CD4-positive, alpha-beta T cell treated with Interferon alpha-2 for 1 hour (primary cell): ENCODE results near the gene ESRP2.

ENCODE experiments used
- DNase-seq, 2 donors: peaks; one replicate each; pipeline ENCODE4 v3.0.0-alpha.2; 2020 to 2022

Gene ESRP2

DNA sequence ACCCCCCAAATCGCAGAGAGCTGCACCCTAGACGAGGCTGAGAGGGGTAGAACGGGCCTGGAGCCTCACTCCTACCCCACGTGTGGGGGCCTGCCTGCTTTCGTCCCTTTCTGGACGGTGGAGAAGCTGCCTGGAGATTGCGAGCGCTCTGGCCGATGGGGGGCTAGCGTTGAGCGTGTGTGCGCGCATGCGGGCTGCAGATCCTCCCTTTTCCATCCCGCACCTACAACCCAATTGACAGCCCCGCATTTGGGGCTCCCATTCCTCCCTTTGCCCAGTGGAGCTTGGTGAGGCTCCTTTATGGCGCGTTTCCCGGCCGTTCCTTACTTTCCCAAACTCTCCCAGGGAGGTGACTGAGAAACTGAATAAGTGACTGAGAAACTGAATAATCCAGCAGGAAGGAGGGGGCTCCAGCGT, 907 bp upstream of the ESRP2 start:
- DNase-seq: no peak

DNA sequence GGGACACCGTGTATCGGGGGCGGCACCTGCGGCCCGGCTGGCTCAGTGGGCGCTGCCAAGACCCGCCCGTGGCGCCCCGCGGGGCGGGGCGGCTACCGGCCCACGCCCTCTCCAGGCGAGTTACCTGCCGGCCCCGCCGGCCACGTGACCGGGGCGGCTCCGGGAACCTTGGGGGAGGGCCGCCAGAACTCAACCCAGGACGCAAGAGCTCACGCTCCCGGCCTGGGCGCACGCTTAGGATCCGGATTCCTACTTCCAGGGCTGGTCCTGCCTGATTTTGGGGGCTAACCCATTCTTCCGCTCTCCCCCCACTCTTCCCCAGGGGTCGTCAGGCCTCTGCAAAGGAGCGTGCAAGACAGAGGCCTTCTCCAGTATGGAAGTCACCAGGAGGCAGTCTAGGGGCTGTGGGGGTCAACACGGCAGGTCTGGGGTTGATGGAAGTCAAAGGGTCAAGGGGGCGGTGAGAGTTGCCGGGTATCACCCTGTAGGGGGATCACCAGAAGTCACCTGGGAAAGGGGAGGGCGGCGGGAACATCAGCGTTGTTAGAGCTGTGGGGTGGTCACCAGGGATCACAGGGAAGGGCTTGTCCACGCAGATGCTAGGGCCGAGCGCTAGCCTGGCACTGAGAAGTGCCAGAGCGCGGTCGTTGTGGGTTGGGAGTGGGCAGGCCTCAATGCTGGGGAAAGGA, 354 bp upstream of the ESRP2 start:
- DNase-seq: peak; percentile 38 to 64

DNA sequence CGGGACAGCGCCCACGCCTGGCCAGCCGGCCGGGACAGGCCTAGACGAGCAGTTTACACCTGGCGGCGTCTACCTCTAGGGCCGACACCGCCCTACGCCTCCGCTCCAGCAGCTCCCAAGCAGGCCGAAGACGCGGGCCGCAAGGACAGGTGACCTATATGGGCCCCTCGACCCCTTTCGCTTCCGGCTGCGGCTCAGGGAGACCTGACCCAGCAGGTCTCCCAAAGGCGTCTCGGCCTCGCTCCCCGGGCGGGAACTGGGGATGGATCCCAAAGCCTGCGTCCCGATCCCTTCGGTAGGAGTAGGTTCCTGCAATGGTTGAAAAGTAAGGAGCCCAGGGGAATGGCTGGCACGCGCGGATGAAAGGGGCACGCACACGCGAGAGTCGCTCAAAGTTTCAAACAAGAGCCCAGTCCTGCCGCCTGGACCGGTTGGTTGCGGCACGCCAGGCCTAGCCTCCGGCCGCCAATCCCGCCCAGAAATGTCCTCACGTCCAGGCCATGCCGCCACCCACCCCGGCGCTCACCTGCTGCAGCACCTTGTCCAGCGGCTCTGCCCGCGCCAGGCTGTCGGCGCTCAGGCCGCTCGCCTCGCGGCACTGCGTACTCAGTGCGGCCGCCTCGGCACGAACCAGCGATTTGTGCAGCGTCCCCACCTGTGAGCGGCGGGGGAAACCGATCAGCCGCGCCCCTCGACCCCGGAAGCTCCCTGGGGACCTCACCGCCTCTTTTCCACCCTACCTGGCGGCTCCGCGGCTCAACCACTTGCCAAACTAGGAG, 630 bp downstream of the ESRP2 start:
- no peak for DNase-seq

DNA sequence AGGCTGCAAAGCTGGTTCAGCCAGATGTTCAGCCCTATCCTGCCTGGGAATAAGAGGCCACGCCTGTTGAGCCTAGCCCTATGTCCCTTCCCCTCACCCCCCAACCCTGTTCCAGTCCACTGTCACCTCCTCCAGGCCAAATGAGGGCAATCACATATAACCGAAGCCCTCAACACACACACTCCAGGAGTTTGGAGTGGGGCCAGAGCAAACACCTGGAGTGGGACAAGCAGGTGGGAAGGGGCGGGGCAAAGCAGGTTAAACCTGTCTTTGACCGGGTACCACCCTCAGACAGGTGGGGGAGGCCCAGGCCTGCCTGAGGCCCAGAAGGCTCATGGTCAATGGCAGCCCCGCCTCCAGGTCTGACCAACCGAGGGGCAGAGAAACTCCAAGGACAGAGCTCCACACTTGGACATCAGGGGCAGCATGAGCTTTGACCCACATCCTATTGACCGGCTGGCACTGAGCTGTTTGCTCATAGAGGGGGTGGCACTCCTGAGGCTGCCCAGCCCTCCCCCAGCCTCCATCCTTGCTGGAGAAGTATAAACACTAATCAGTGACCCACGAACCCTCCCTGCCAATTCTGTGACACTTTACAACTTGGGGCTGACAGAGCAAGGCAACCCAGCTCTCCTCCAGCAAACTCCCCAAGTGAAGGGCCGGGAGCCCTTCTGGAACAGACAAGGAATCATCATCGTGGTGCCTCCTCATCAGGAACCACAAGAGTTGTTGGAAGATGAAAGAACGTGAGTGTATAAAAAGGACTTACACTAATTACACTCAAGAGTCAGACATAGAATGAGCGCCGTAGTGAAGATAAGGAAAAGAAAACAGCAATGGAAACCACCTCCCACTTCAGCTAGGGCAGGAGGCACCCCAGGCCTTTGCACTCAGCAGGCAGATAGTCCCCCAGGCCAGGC, 1.5 kb downstream of the ESRP2 start:
- no peak for DNase-seq

DNA sequence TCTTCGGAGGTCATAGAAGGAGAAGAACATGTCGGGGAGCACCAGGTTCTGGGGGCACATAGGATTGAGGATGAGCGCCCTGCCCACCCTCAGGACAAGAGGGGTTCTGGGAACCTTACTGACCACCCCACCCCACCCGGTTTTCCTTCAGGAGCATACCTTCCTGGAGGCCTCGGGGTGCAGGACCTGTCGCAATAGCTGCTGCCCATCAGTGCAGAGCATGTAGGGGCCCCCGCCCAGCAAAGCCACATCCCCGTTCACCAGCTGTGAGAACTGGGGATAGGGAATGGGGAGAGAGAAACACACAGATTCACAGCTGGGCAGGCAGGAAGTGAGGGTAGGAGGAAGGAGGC, 2.1 kb downstream of the ESRP2 start:
- DNase-seq: no peak

DNA sequence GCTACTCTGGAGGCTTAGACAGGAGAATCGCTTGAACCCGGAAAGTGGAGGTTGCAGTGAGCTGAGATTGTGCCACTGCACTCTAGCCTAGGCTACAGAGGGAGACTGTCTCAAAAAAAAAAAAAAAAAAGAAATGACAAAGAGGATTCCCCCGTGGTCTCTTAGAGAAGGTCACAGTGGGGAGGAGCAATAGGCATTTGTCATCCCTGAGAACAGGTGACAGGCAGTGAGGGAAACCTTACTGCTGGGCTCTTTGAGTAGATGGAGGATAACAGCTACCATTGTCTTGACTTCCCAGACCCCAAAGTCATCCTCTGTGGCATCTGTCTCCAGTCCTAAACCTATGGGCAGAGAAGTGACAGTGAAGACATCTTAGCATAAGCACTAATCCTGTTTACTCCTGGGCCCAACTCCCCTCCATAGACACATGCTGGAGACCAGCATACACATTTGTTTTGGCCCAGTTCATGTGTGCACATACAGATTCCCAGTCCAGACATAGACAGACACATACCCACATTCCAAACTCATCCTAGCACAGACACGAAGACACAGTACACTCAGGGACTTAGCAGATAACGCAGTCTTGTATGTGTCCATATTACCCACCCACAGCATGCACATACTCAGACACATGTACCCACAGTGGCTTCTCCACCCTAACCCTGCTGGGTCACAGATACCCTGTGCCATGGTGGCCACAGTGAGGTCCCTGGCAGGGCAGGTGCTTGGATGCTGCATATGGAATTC, 2.7 kb downstream of the ESRP2 start:
- DNase-seq: no peak

DNA sequence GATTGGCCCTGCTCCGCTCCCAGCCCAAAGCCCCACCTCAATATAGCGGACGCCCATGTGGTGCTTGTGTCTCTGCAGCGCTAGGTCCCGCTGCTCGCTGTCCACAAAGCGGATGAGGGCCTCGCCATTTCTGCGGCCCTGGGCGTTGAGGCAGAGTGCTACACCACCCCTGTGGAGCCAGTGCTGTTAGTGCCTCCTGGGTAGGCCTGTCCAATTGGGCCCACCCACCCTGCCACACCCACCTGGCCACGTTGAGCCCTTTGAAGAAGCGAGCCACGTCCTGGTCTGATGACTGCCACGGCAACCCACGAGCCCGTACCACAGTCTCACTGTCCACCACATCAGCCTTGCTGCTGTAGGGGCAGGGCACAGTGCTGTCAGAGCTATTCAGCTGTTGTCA, 3.6 kb downstream of the ESRP2 start:
- no peak for DNase-seq

DNA sequence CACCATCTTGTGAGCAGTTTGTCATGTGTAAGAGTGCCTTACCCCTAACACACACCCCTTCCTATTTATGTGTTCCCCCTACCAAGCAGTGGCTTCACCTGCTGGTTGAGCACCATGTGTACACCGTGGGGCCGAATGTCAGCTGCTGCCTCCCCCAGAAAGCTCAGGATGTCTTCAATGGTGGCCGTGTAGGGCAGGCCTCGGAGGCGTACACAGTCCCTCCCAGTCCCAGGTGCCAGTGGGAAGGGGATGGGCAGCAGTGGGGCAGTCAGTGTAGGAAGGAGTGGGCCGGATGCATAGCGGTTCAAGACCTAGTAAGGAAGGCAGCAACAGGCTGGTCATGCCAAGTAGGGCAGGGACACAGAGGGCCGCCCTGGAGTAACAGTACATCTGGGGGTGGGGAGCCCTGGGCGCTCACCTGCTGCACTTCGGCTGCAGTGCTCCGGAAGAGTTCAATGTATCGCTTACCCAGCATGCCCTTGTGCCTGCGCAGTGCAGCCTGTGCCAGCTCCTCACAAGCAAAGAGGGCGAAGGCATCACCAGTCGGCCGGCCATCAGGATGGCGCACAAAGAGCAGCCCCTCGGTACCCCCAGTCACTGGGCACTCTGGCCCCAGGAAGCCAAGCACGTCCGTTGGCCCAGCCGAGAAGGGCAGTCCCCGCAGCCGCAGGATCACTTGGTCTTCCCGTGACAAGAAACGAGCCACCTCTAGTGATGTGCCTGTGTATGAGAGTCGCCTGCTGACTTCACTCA, 4.4 kb downstream of the ESRP2 start:
- no peak for DNase-seq

DNA sequence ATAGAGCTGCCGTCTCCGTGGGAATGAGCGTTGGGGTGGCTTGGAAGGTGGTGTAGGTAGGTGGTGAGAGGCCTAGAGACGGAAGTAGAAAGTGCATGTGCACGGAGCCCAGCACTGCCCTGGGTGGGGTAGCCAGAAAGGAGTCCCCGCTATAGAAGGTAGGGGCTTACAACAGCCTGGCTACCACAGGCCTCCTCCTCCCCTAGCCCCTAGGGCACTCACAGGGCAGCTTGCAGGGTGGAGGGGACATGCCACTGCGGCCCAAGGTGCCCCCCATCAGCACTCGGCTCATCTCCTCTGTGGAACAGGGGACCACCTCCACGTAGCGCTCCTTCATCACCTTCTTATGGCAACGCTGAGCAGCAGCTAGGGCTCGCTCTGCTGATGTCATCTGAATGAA, 5.0 kb downstream of the ESRP2 start:
- DNase-seq: no peak

DNA sequence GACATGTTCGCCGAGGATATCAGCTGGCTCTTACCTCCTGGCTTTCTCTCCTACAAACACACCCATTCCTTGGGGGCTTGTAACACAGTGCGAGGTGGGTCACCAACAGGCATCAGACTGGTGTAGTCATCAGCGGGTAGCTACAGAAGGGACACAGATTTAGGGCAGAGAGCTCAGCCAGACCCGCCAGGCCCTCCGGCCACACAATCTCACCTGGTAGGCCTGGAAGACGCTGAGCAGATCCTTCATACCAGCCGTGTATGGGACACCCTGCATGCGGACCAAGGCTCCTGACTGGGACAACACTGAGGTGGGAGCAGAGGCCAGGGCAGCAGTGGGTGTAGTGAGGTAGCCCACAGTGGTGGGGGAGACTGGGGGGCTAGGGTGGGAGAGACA, 5.8 kb downstream of the ESRP2 start:
- DNase-seq: no peak

DNA sequence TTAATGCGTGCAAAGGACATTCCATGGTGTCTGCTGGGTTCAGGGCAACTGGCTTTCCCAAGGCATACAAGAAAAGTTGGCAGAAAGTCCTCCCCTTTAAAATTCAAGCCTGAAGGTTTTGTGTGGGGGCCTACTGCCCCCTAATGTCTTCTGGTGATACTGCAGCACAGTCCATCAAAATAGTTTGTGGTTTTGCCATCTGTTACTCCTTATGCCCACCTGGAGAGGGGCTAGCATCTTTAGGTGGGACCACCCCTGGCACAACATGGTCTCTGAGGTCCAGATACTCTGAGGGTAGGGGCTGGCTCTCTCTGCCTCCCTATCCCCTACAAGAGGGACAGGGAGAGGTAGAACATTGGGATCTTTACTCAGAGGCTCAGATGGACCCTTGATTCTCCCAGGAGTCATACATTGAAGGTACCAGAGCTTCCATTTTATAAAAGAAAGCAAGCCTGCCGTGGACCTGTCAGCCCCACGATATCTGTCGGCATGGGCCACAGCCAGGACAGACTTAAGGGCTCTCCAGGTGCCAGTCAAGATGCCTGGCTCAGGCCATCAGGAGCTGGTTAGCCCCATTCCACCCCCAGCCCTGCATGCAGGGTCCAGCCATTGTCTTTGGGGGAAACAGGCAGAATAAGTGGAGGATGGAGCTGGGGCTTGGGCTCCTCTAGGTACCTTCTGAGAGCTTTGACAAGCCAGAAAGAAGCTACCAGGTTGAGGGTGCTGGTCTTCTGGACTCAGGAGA, 6.3 kb downstream of the ESRP2 start:
- DNase-seq: peak; percentile 33 to 65

DNA sequence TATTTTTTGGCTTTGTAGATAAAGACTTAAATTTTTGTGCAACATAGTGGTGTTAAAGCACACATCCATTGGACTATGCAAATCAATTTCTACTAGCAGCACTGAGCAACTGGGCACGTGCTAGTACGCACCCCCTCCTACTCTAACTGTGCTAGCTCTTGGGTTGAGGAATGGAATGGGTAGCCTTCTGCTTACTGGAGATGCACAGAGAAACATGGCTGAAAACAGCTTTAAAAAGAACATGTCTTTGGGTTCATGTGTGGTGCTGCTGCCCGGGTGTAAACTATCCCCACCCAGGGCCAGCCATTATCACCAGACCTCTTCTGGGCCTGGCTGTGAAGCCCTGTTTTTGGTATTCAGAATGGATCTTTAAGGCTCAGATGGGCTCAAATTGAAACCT, 7.3 kb downstream of the ESRP2 start:
- no peak for DNase-seq

DNA sequence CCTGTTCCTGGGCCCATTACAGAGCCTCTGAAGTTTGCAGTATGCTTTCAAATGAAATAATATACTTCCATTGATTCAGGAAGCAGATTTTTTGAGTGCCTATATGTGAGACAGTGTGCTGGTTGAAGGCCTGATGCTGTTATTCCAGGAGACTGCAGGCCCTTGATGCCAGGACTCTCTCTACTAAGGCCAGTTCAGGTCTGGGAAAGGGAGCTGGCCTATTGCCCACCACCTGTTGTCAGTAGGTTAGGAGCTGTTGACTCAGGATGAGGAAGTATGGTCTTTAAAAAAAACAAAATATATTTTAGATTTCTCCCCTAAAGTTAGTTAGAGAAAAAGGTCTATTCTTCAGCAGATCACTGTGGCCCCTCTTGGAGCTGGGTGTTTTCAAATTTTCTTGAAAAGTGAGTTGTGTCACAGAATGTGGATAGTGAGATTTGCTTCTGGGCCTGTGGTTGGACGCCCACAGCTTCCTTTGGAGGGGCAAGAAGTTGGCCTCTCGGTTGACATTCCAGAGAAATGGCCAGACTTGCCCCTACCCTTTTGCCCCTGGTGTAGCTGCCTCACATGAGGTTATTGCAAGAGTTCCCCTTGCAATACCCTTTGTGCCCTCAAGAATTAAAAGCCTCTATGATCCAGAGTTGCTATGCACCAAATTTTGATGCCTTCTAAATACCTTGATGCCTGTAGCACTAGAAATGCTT, 7.9 kb downstream of the ESRP2 start:
- DNase-seq: no peak

DNA sequence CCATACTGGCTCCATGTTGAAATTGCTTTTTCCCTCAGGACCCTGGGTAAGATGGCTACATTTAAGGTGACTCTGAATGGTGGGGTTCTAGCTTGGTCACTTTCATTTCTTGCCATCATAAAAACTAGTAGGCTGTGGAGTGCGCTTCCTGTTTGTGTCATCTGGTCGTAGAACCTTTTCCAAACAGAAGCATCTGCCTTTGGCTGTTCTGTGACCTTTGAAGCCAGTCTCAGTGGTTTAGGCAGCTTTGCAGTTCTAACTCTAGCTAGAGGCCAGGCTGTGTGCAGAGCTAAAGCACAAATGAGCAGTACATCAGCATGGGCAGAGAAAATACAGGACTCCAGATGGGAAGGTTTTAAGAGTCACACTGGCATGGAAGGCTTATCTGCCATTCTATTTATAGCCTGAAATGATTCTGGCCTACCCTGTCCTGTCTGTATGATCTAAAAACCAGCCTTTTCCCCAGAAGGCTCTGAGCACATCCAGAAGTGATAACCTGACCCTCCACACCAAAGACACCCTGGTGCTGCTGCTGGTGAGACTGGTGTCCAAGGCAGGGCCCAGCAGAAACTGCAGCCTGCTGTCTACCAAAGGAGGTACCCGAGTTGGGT, 8.6 kb downstream of the ESRP2 start:
- DNase-seq: no peak

DNA sequence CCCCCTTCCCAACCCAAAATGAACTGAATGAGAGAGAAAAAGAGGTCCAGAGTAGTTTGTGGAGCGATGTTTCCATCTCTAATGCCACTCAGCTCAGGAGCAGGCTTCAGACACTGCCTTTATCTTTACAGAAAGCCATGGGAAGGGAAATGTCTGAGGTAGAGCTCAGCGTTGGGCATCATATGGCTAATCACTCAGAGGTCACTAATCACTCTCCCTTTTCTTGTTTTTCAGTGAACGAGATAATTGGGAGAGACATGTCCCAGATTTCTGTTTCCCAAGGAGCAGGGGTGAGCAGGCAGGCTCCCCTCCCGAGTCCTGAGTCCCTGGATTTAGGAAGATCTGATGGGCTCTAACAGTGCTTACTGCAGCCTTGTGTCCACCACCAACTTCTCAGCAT, 9.8 kb downstream of the ESRP2 start:
- DNase-seq: no peak

DNA sequence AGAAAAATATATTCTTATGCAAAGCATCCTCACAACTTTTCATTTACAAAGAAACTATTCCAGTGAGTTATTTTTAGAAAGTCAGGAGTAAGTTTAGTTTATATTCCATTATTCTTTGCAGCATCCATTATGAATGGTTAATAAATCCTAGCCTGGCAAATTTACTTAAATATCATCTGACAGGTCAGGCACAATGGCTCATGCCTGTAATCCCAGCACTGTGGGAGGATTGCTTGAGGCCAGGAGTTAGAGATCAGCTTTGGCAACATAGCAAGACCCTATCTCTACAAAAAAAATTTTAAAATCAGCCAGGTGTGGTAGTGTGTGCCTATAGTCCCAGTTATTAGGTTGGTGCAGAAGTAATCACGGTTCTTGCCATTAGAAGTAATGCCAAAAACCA, 12.9 kb downstream of the ESRP2 start:
- DNase-seq: no peak

DNA sequence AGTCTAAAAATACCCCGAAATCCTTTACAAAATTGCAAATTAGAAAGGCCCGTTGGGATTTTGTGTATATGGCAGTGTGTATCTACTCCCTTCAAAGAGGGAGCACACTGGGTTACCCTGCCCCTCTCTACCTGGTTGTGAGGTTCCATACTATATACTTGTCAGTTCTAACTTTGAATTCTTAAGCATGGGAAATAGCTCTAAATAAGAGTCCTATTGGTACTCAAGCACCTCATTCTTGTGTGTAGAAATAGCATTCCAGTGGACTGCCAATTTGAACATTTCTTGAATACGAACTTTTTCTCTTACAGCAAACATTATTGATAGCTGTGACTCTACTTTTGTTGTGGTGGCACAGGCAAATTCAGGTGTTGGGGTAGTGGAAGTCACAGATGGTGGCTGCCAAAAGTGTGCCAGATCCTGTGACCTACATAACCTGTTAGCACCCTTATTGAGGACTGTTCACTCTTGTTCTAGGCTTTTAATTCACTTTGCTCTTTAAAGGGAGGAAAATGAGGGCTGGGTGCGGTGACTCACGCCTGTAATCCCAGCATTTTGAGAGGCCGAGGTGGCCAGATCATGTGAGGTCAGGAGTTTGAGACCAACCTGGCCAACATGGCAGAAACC, 16.1 kb downstream of the ESRP2 start:
- no peak for DNase-seq

DNA sequence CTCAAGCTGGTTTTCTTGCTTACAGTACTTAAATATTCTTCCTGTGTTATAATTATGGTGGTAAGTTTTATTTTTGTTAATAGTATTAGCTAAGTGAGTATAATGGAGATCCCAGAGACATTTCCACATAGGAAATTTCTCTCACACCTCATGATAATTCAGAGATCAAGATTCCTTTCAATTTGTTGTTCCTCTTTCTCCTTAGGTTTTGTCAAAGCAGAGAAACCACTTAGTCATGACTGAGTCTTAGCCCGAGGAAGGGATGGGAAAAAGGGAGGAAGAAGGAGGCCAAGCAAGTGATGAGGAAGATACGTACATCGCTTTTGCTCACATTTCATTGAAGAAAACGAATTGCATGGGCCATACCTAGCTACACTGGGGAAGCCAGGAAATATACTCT, 18.4 kb downstream of the ESRP2 start:
- DNase-seq: no peak

DNA sequence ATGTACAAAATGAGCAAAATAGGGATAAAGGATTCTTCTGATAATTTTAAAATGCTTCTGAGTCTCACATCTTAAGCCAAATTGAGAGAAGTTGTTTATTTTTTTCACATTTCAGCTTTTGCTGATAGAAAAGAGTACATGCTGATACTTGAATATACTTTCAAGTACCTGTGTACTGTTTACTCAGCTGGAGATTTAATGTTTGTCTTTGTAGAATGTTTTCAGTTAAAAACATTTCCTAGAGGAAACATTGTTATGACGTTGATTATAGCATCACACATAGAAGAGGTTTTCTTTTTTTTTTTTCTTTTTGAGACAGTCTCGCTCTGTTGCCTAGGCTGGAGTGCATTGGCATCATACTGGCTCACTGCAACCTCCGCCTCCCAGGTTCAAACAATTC, 19.7 kb downstream of the ESRP2 start:
- DNase-seq: no peak

DNA sequence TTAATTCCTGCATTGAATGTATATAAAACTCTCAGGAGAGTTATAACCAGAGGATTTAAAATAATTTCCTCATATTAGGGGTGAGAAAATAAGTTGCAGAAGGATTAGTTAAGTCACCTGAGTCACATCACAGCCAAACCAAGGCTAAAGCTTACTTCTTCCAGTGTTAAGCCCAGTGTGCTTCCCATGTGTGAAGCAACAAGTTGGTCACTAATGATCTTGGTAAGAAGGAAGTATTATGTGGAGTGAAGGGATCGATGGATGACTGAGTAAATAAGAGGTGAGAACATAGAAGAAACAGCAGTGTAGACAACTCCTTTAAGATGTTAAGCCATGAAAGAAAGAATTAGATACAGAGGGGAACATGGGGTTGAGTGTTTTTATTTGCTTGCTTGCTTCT, 20.6 kb downstream of the ESRP2 start:
- no peak for DNase-seq
